OCI-LY3 (cell line): ENCODE data around the gene SPDYE1.
"Not testable (repeated sequence)": the region's sequence is repeated elsewhere in the genome, so short reads cannot be mapped to it uniquely, and the experiment has no call there.

ENCODE experiments used
- CTCF ChIP-seq: fragments of 200-600, 300-600 bp; sonication (generic); IDR thresholded peaks from 2 replicates; pipeline ENCODE4 v1.5.1; 2014; ENCODE audit warnings: antibody characterized with exemption, low read length, low read depth
- EZH2phosphoT487 ChIP-seq: fragments of 200-600 bp; shearing (Covaris generic); IDR thresholded peaks from 2 replicates; pipeline ENCODE4 v1.6.1; 2018; ENCODE audit warnings: antibody characterized with exemption, mixed run types, low read depth

GRCh38 chr7:43982848-43983247 is 14.8 kb upstream of the SPDYE1 start:
- not testable (repeated sequence) for TF ChIP-seq CTCF, EZH2phosphoT487
